ENCODE results near the gene BNC2. TPM values are rescaled to one million over a fixed set of nuclear protein-coding genes. Genes with fewer than 3 reads are reported as not detected.

Gene BNC2
- total RNA-seq, 1 experiment from 2014 or later: 43.6 TPM

DNA sequence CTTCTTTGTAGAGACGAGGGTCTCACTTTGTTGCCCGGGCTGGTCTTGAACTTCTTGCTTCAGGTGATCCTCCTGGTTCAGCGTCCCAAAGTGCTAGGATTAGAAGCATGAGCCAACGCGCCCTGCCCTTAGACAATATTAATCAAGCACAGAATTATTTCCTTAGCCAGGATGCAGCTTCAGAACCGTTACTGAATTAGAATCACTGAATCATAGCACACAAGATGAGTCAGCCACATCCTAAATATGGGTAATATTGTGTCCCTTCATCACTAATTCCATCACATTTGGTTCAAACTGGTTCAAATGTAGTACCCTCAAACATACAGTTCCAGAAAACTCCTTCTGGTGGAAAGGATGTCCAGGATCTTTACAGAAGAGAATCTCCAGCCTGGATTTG, 82.7 kb downstream of the BNC2 start:
- H3K79me1 ChIP-seq (ENCODE audit: insufficient read depth, low read depth, low read length, poor library complexity, severe bottlenecking): no peaks in the 10 kb centered on the region
- H2AK5ac ChIP-seq (ENCODE audit: insufficient read length, low read length): no peak overlapping the region
- no peak overlapping the region for H2BK20ac ChIP-seq (ENCODE audit: low read depth, low read length, poor library complexity, severe bottlenecking)
- H3K9ac ChIP-seq (ENCODE audit: extremely low read depth, insufficient read length, low read length): no peak overlapping the region
- H3K36me3 Mint-ChIP-seq (ENCODE audit: insufficient read depth in 1 of 3, low read depth in 3 of 3): peaks cover 4 to 10% (median 9%) of the 10 kb centered on the region in 3 experiments; a peak in 5 of 7 replicates
- TF ChIP-seq, protein P1, sequence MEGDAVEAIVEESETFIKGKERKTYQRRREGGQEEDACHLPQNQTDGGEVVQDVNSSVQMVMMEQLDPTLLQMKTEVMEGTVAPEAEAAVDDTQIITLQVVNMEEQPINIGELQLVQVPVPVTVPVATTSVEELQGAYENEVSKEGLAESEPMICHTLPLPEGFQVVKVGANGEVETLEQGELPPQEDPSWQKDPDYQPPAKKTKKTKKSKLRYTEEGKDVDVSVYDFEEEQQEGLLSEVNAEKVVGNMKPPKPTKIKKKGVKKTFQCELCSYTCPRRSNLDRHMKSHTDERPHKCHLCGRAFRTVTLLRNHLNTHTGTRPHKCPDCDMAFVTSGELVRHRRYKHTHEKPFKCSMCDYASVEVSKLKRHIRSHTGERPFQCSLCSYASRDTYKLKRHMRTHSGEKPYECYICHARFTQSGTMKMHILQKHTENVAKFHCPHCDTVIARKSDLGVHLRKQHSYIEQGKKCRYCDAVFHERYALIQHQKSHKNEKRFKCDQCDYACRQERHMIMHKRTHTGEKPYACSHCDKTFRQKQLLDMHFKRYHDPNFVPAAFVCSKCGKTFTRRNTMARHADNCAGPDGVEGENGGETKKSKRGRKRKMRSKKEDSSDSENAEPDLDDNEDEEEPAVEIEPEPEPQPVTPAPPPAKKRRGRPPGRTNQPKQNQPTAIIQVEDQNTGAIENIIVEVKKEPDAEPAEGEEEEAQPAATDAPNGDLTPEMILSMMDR (conservative IDR thresholded peaks at IDR 0.05): no peak
- no peak overlapping the region for H3K4ac ChIP-seq (ENCODE audit: low read depth, low read length)
- H3T11ph ChIP-seq (ENCODE audit: low read length): no peak overlapping the region
- no peak overlapping the region for H2BK12ac ChIP-seq (ENCODE audit: insufficient read length, low read depth, low read length)
- H3K18ac ChIP-seq (ENCODE audit: insufficient read length, low read depth, low read length): no peak overlapping the region
- no peaks in the 10 kb centered on the region; the same call in 1 of the 2 replicates for H3K79me2 ChIP-seq (ENCODE audit: insufficient read depth, low read length)
- no peak overlapping the region for H4K5ac ChIP-seq (ENCODE audit: insufficient read length, low read depth, low read length)
- H3K9me3 Mint-ChIP-seq: no peaks in the 10 kb centered on the region
- no peak overlapping the region for H2AFZ ChIP-seq (ENCODE audit: low read length)
- H4K91ac ChIP-seq (ENCODE audit: insufficient read length, low read depth, low read length): no peak overlapping the region
- no CpG with 5 or more reads among the region's 6 CpGs for WGBS (ENCODE audit: extremely low coverage, insufficient read length, low lambda C conversion rate)
- no peaks in the 10 kb centered on the region for H3K27me3 ChIP-seq (ENCODE audit: insufficient read depth, low read length)
- H3K23me2 ChIP-seq (ENCODE audit: insufficient read length, low read depth, low read length, poor library complexity, severe bottlenecking): no peaks in the 10 kb centered on the region
- no peaks in the 10 kb centered on the region for H3K9me3 ChIP-seq (ENCODE audit: control insufficient read depth, low read depth, low read length)
- H3K27ac ChIP-seq (ENCODE audit: insufficient read length, low read depth, low read length): no peak overlapping the region
- no peak overlapping the region for H2BK5ac ChIP-seq (ENCODE audit: insufficient read length, low read length)
- no peak overlapping the region for H3K14ac ChIP-seq (ENCODE audit: insufficient read depth, low read length)
- H3K56ac ChIP-seq (ENCODE audit: insufficient read length, low read depth, low read length): no peak overlapping the region
- H3K27me3 Mint-ChIP-seq (ENCODE audit: low read depth): no peaks in the 10 kb centered on the region
- H2BK120ac ChIP-seq (ENCODE audit: low read depth, low read length, poor library complexity, severe bottlenecking): no peak overlapping the region
- H4K8ac ChIP-seq (replicated peaks; ENCODE audit: insufficient read length, low read depth, low read length): no peak overlapping the region
- H2BK15ac ChIP-seq (ENCODE audit: low read depth, low read length): no peak overlapping the region
- H4K20me1 ChIP-seq (ENCODE audit: control insufficient read depth, insufficient read depth, insufficient read length): no peaks in the 10 kb centered on the region
- H3K4me2 ChIP-seq (ENCODE audit: insufficient read depth, insufficient read length, low read length): no peak overlapping the region
- H3K27ac Mint-ChIP-seq: peak overlapping the region in 1 of 3 experiments; percentile 65; a peak in 3 of 7 replicates
- H3K4me1 Mint-ChIP-seq: peaks cover 31 to 33% of the 10 kb centered on the region in 2 experiments
- no peak overlapping the region for H3K23ac ChIP-seq (ENCODE audit: insufficient read length, low read depth, low read length)
- DNase-seq: no peak
- no peak overlapping the region for H3K4me3 Mint-ChIP-seq
- H3K4me1 ChIP-seq (ENCODE audit: insufficient read depth, low read length): peaks cover 4% of the 10 kb centered on the region

Measured in H9 (cell line).